Body of pancreas (tissue), 2 donors: ENCODE measurements around the gene SLC34A3. TPM values are rescaled to one million over a fixed set of nuclear protein-coding genes. Genes with fewer than 3 reads are reported as not detected.

ENCODE experiments used
- total RNA-seq, 2 donors: library from RNA; depleted of rRNA; stranded (reverse); fragments of >200 nt; gene quantifications; one replicate each; pipeline ENCODE4 v1.1.0, GENCODE V29; 2016

The SLC34A3 gene
- total RNA-seq, 2 donors from 2014 or later = 0.33 TPM; not detected in 1

Other genes with a start within 250 kb of the SLC34A3 start
- not detected for gene LCNL1, start 247.9 kb upstream of the SLC34A3 start, total RNA-seq
- gene PAXX, start 238.5 kb upstream of the SLC34A3 start, total RNA-seq = 10 to 100 TPM; 34.0 to 97.2 TPM
- 1 to 10 TPM in 1 of 2 donors, not detected in 1; 2.0 TPM for gene CLIC3, start 234.3 kb upstream of the SLC34A3 start, total RNA-seq
- gene ABCA2, start 202.7 kb upstream of the SLC34A3 start, total RNA-seq = 10 to 100 TPM; 28.7 to 29.6 TPM
- gene FUT7, start 198.8 kb upstream of the SLC34A3 start, total RNA-seq = not detected
- gene NPDC1, start 184.7 kb upstream of the SLC34A3 start, total RNA-seq = 100 to 1,000 TPM in 1 of 2 donors, 10 to 100 TPM in 1; 72.1 to 105 TPM
- gene ENTPD2, start 176.8 kb upstream of the SLC34A3 start, total RNA-seq = 1 to 10 TPM; 1.3 to 1.6 TPM
- under 1 TPM; 0.66 to 0.78 TPM for gene SAPCD2, start 160.3 kb upstream of the SLC34A3 start, total RNA-seq
- gene UAP1L1, start 153.4 kb upstream of the SLC34A3 start, total RNA-seq = 1 to 10 TPM; 7.8 to 8.2 TPM
- gene MAN1B1, start 143.9 kb upstream of the SLC34A3 start, total RNA-seq = 10 to 100 TPM; 32.6 to 34.2 TPM
- gene DPP7, start 116.2 kb upstream of the SLC34A3 start, total RNA-seq = 100 to 1,000 TPM; 137 to 171 TPM
- gene GRIN1, start 91.7 kb upstream of the SLC34A3 start, total RNA-seq = not detected
- 1 to 10 TPM in 1 of 2 donors, not detected in 1; 1.3 TPM for gene LRRC26, start 60.9 kb upstream of the SLC34A3 start, total RNA-seq
- not detected for gene TMEM210, start 58.8 kb upstream of the SLC34A3 start, total RNA-seq
- gene ANAPC2, start 42.3 kb upstream of the SLC34A3 start, total RNA-seq = 10 to 100 TPM; 24.1 to 51.7 TPM
- 10 to 100 TPM; 62.3 to 79.1 TPM for gene SSNA1, start 42.2 kb upstream of the SLC34A3 start, total RNA-seq
- 10 to 100 TPM; 90.0 to 91.3 TPM for gene TPRN, start 30.2 kb upstream of the SLC34A3 start, total RNA-seq
- 10 to 100 TPM; 11.9 to 18.1 TPM for gene TMEM203, start 25.3 kb upstream of the SLC34A3 start, total RNA-seq
- 10 to 100 TPM; 17.1 to 22.7 TPM for gene NDOR1, start 25.2 kb upstream of the SLC34A3 start, total RNA-seq
- gene RNF208, start 8.7 kb upstream of the SLC34A3 start, total RNA-seq = 10 to 100 TPM in 1 of 2 donors, under 1 TPM in 1; 0.78 to 14.5 TPM
- not detected for gene CYSRT1, start 5.7 kb upstream of the SLC34A3 start, total RNA-seq
- gene RNF224, start 3.4 kb upstream of the SLC34A3 start, total RNA-seq = under 1 TPM in 1 of 2 donors, not detected in 1; 0.26 TPM
- 100 to 1,000 TPM in 1 of 2 donors, 10 to 100 TPM in 1; 79.1 to 171 TPM for gene TUBB4B, start 10.4 kb downstream of the SLC34A3 start, total RNA-seq
- gene STPG3, start 20.4 kb downstream of the SLC34A3 start, total RNA-seq = not detected
- gene NELFB, start 24.4 kb downstream of the SLC34A3 start, total RNA-seq = 10 to 100 TPM; 31.3 to 34.2 TPM
- 10 to 100 TPM in 1 of 2 donors, 1 to 10 TPM in 1; 9.9 to 12.2 TPM for gene TOR4A, start 46.8 kb downstream of the SLC34A3 start, total RNA-seq
- gene NRARP, start 71.4 kb downstream of the SLC34A3 start, total RNA-seq = 10 to 100 TPM; 18.4 to 24.4 TPM
- 10 to 100 TPM; 23.3 to 34.9 TPM for gene EXD3, start 192.3 kb downstream of the SLC34A3 start, total RNA-seq
- gene NOXA1, start 192.5 kb downstream of the SLC34A3 start, total RNA-seq = 10 to 100 TPM in 1 of 2 donors, 1 to 10 TPM in 1; 7.3 to 12.9 TPM
- gene ENTPD8, start 210.5 kb downstream of the SLC34A3 start, total RNA-seq = 1 to 10 TPM; 2.0 to 2.3 TPM
- 10 to 100 TPM; 65.4 to 65.9 TPM for gene NSMF, start 228.4 kb downstream of the SLC34A3 start, total RNA-seq